ENCODE data around the gene KY. TPM values are rescaled to one million over a fixed set of nuclear protein-coding genes. Genes with fewer than 3 reads are reported as not detected.

KY gene
- total RNA-seq, 1 donor from 2014 or later = not detected

- H3K4me3 Mint-ChIP-seq = no peak overlapping the region
- H3K27me3 Mint-ChIP-seq = peaks cover 2% of the 10 kb centered on the region
- peaks cover 6% of the 10 kb centered on the region for H3K9me3 Mint-ChIP-seq
- no peaks in the 10 kb centered on the region for H3K4me1 Mint-ChIP-seq
- no peaks in the 10 kb centered on the region for H3K36me3 Mint-ChIP-seq (ENCODE audit: low read depth)
- H3K27ac Mint-ChIP-seq = no peak overlapping the region
- intact Hi-C loops (cut with micrococcal nuclease) = no loop called here
- no peak for DNase-seq
Observed at GRCh38 chr3:134625462-134625861, 25.4 kb downstream of the KY start.

GRCh38 chr3:134624537-134625287 lies 26.1 kb downstream of the KY start:
- DNase-seq = no peak
- intact Hi-C loops (cut with micrococcal nuclease) = no loop called here
- Mint-ChIP-seq H3K4me1 (no peaks in the 10 kb centered on the region), H3K27me3 (peaks cover 2% of the 10 kb centered on the region), H3K9me3 (peaks cover 3% of the 10 kb centered on the region), H3K27ac (no peak overlapping the region), H3K36me3 (ENCODE audit: low read depth) (no peaks in the 10 kb centered on the region), H3K4me3 (no peak overlapping the region)

- intact Hi-C loops (cut with micrococcal nuclease) = no loop called here
- no peaks in the 10 kb centered on the region for H3K36me3 Mint-ChIP-seq (ENCODE audit: low read depth)
- H3K27me3 Mint-ChIP-seq = peaks cover 2% of the 10 kb centered on the region
- no peak overlapping the region for H3K27ac Mint-ChIP-seq
- no peak for DNase-seq
- H3K4me3 Mint-ChIP-seq = no peak overlapping the region
- peaks cover 1% of the 10 kb centered on the region for H3K9me3 Mint-ChIP-seq
- no peaks in the 10 kb centered on the region for H3K4me1 Mint-ChIP-seq
Observed at GRCh38 chr3:134623615-134624245, 27.1 kb downstream of the KY start.

- Mint-ChIP-seq H3K27me3 (peaks cover 2% of the 10 kb centered on the region), H3K36me3 (ENCODE audit: low read depth) (no peaks in the 10 kb centered on the region), H3K4me3 (no peak overlapping the region), H3K27ac (no peak overlapping the region), H3K4me1 (no peaks in the 10 kb centered on the region), H3K9me3 (no peaks in the 10 kb centered on the region)
- intact Hi-C loops (cut with micrococcal nuclease) = no loop called here
- no peak for DNase-seq
Observed at GRCh38 chr3:134622806-134623365, 27.9 kb downstream of the KY start.

GRCh38 chr3:134621854-134622253 lies 29.0 kb downstream of the KY start:
- no peaks in the 10 kb centered on the region for H3K4me1 Mint-ChIP-seq
- intact Hi-C loops (cut with micrococcal nuclease) = no loop called here
- H3K4me3 Mint-ChIP-seq = no peak overlapping the region
- no peaks in the 10 kb centered on the region for H3K9me3 Mint-ChIP-seq
- no peak for DNase-seq
- no peak overlapping the region for H3K27ac Mint-ChIP-seq
- no peaks in the 10 kb centered on the region for H3K36me3 Mint-ChIP-seq (ENCODE audit: low read depth)
- peaks cover 2% of the 10 kb centered on the region for H3K27me3 Mint-ChIP-seq

GRCh38 chr3:134620476-134621115 lies 30.2 kb downstream of the KY start:
- no peaks in the 10 kb centered on the region for H3K4me1 Mint-ChIP-seq
- no peaks in the 10 kb centered on the region for H3K9me3 Mint-ChIP-seq
- H3K36me3 Mint-ChIP-seq (ENCODE audit: low read depth) = no peaks in the 10 kb centered on the region
- intact Hi-C loops (cut with micrococcal nuclease) = no loop called here
- no peak overlapping the region for H3K27ac Mint-ChIP-seq
- H3K27me3 Mint-ChIP-seq = peaks cover 2% of the 10 kb centered on the region
- no peak for DNase-seq
- H3K4me3 Mint-ChIP-seq = no peak overlapping the region

GRCh38 chr3:134619884-134620445 lies 30.9 kb downstream of the KY start:
- Mint-ChIP-seq H3K4me1 (no peaks in the 10 kb centered on the region), H3K27ac (no peak overlapping the region), H3K4me3 (no peak overlapping the region), H3K9me3 (no peaks in the 10 kb centered on the region), H3K36me3 (ENCODE audit: low read depth) (no peaks in the 10 kb centered on the region), H3K27me3 (peaks cover 2% of the 10 kb centered on the region)
- intact Hi-C loops (cut with micrococcal nuclease) = no loop called here
- DNase-seq = no peak

GRCh38 chr3:134619301-134619615 lies 31.6 kb downstream of the KY start:
- DNase-seq = no peak
- H3K4me3 Mint-ChIP-seq = no peak overlapping the region
- H3K9me3 Mint-ChIP-seq = no peaks in the 10 kb centered on the region
- H3K27me3 Mint-ChIP-seq = peaks cover 2% of the 10 kb centered on the region
- H3K27ac Mint-ChIP-seq = no peak overlapping the region
- H3K4me1 Mint-ChIP-seq = no peaks in the 10 kb centered on the region
- intact Hi-C loops (cut with micrococcal nuclease) = no loop called here
- H3K36me3 Mint-ChIP-seq (ENCODE audit: low read depth) = no peaks in the 10 kb centered on the region

- no peak for DNase-seq
- no peak overlapping the region for H3K27ac Mint-ChIP-seq
- no peaks in the 10 kb centered on the region for H3K27me3 Mint-ChIP-seq
- no peaks in the 10 kb centered on the region for H3K4me1 Mint-ChIP-seq
- H3K36me3 Mint-ChIP-seq (ENCODE audit: low read depth) = no peaks in the 10 kb centered on the region
- H3K4me3 Mint-ChIP-seq = no peak overlapping the region
- intact Hi-C loops (cut with micrococcal nuclease) = no loop called here
- H3K9me3 Mint-ChIP-seq = no peaks in the 10 kb centered on the region
Observed at GRCh38 chr3:134618478-134619300, 32.1 kb downstream of the KY start.

GRCh38 chr3:134617608-134618477 lies 33.0 kb downstream of the KY start:
- no peak overlapping the region for H3K27ac Mint-ChIP-seq
- H3K27me3 Mint-ChIP-seq = no peaks in the 10 kb centered on the region
- no peaks in the 10 kb centered on the region for H3K9me3 Mint-ChIP-seq
- H3K4me1 Mint-ChIP-seq = no peaks in the 10 kb centered on the region
- DNase-seq = no peak
- no peak overlapping the region for H3K4me3 Mint-ChIP-seq
- H3K36me3 Mint-ChIP-seq (ENCODE audit: low read depth) = no peaks in the 10 kb centered on the region
- intact Hi-C loops (cut with micrococcal nuclease) = no loop called here

GRCh38 chr3:134615743-134616142 lies 35.1 kb downstream of the KY start:
- Mint-ChIP-seq H3K27ac (no peak overlapping the region), H3K36me3 (ENCODE audit: low read depth) (no peaks in the 10 kb centered on the region), H3K4me1 (no peaks in the 10 kb centered on the region), H3K27me3 (no peaks in the 10 kb centered on the region), H3K9me3 (no peaks in the 10 kb centered on the region), H3K4me3 (no peak overlapping the region)
- DNase-seq = no peak
- intact Hi-C loops (cut with micrococcal nuclease) = no loop called here

- Mint-ChIP-seq H3K27me3 (no peaks in the 10 kb centered on the region), H3K9me3 (no peaks in the 10 kb centered on the region), H3K4me1 (no peaks in the 10 kb centered on the region), H3K27ac (no peak overlapping the region), H3K4me3 (no peak overlapping the region), H3K36me3 (ENCODE audit: low read depth) (no peaks in the 10 kb centered on the region)
- no peak for DNase-seq
- intact Hi-C loops (cut with micrococcal nuclease) = no loop called here
Observed at GRCh38 chr3:134614955-134615354, 35.9 kb downstream of the KY start.

GRCh38 chr3:134613006-134613520 lies 37.8 kb downstream of the KY start:
- Mint-ChIP-seq H3K36me3 (ENCODE audit: low read depth) (no peaks in the 10 kb centered on the region), H3K27ac (no peak overlapping the region), H3K27me3 (no peaks in the 10 kb centered on the region), H3K4me1 (no peaks in the 10 kb centered on the region), H3K9me3 (no peaks in the 10 kb centered on the region), H3K4me3 (no peak overlapping the region)
- no peak for DNase-seq
- intact Hi-C loops (cut with micrococcal nuclease) = no loop called here
